ENCODE results near the gene SMIM43. TPM values are rescaled to one million over a fixed set of nuclear protein-coding genes. Genes with fewer than 3 reads are reported as not detected.

The SMIM43 gene
- total and polyA plus RNA-seq, 2 donors (not counting 1 experiment from before 2014, with no cell fraction given), result not detected

GRCh38 chr4:121734571-121734970 is 30.4 kb downstream of the SMIM43 start:
- Histone ChIP-seq H3K4me3 (ENCODE audit: control extremely low read depth in 1 of 5, extremely low read depth in 1 of 5, insufficient read depth in 1 of 5, low read depth in 2 of 5, low read length in 4 of 5) (no peak overlapping the region), H4K20me1 (ENCODE audit: control insufficient read depth, insufficient read depth, low read length, poor library complexity, severe bottlenecking) (no peaks in the 10 kb centered on the region), H2AFZ (ENCODE audit: insufficient read depth, low read depth, low read length, poor library complexity, severe bottlenecking) (no peak overlapping the region), H3K4me2 (replicated peaks; ENCODE audit: low read depth, low read length, poor library complexity, severe bottlenecking) (no peak overlapping the region), H3K27ac (ENCODE audit: low read length in 2 of 2) (no peak overlapping the region), H3K27me3 (replicated peaks in 1 of 4; ENCODE audit: control extremely low read depth in 1 of 4, control insufficient read depth in 3 of 4, insufficient read depth in 4 of 4, low read length in 3 of 4) (peaks cover 0 to 7% (median 0%) of the 10 kb centered on the region in 4 experiments), H3K36me3 (replicated peaks in 1 of 2; ENCODE audit: control extremely low read depth in 1 of 2, control insufficient read depth in 1 of 2, extremely low read depth in 1 of 2, insufficient read depth in 2 of 2, low read length in 1 of 2) (no peaks in the 10 kb centered on the region), H3K9ac (ENCODE audit: low read length) (no peak overlapping the region), H3K4me1 (ENCODE audit: control insufficient read depth in 2 of 2, insufficient read depth in 2 of 2, low read length in 2 of 2) (no peaks in the 10 kb centered on the region), H3K9me3 (ENCODE audit: control extremely low read depth in 1 of 3, control insufficient read depth in 2 of 3, insufficient read depth in 1 of 3, low read length in 2 of 3) (no peaks in the 10 kb centered on the region), H3K79me2 (ENCODE audit: control insufficient read depth, insufficient read depth, low read length) (no peaks in the 10 kb centered on the region)
- ATAC-seq (ENCODE audit: low read depth) (no peak), DNase-seq (no peak)
- Mint-ChIP-seq H3K27ac (no peak overlapping the region), H3K27me3 (peaks cover 35% of the 10 kb centered on the region), H3K4me1 (no peaks in the 10 kb centered on the region), H3K4me3 (no peak overlapping the region), H3K9me3 (ENCODE audit: insufficient read depth) (no peaks in the 10 kb centered on the region)
- no CpG with 5 or more reads among the region's 1 CpG for WGBS (ENCODE audit: insufficient coverage)
- TF ChIP-seq EZH2 (IDR thresholded peaks at IDR 0.05; ENCODE audit: borderline replicate concordance, insufficient read depth, low read depth, low read length, poor library complexity, severe bottlenecking) (no peak), CTCF (IDR thresholded peaks at IDR 0.05) (no peak)
- intact Hi-C loops (cut with micrococcal nuclease), result no loop called here
- ChIA-PET CTCF (interaction anchor here (1.1 kb wide), 1 partner anchor 9 kb away, joined by 3 read pairs; no protein-coding TSS in a partner anchor), POLR2A (no interaction called here)

GRCh38 chr4:121733942-121734341 is 31.0 kb downstream of the SMIM43 start:
- no peaks in the 10 kb centered on the region for H3K9me3 Mint-ChIP-seq (ENCODE audit: insufficient read depth)
- ChIA-PET CTCF (no interaction called here), POLR2A (no interaction called here)

More at GRCh38 chr4:121733942-121734341, 31.0 kb downstream of the SMIM43 start:
- Mint-ChIP-seq H3K4me3 (no peak overlapping the region), H3K27ac (no peak overlapping the region), H3K4me1 (no peaks in the 10 kb centered on the region), H3K27me3 (peaks cover 36% of the 10 kb centered on the region)
- no peak overlapping the region for H3K4me3 ChIP-seq (ENCODE audit: control extremely low read depth in 1 of 5, extremely low read depth in 1 of 5, insufficient read depth in 1 of 5, low read depth in 2 of 5, low read length in 4 of 5)
- intact Hi-C loops (cut with micrococcal nuclease), result no loop called here
- no peak overlapping the region for H3K9ac ChIP-seq (ENCODE audit: low read length)
- no peaks in the 10 kb centered on the region for H3K9me3 ChIP-seq (ENCODE audit: control extremely low read depth in 1 of 3, control insufficient read depth in 2 of 3, insufficient read depth in 1 of 3, low read length in 2 of 3)
- 100% methylated on average over 1 of the region's 1 CpG for WGBS (ENCODE audit: insufficient coverage)
- ATAC-seq (ENCODE audit: low read depth) (no peak), DNase-seq (no peak)
- TF ChIP-seq CTCF (IDR thresholded peaks at IDR 0.05), result no peak
- no peak for TF ChIP-seq EZH2 (IDR thresholded peaks at IDR 0.05; ENCODE audit: borderline replicate concordance, insufficient read depth, low read depth, low read length, poor library complexity, severe bottlenecking)
- no peaks in the 10 kb centered on the region for H3K4me1 ChIP-seq (ENCODE audit: control insufficient read depth in 2 of 2, insufficient read depth in 2 of 2, low read length in 2 of 2)
- H3K27me3 ChIP-seq (replicated peaks in 1 of 4; ENCODE audit: control extremely low read depth in 1 of 4, control insufficient read depth in 3 of 4, insufficient read depth in 4 of 4, low read length in 3 of 4), result peaks cover 0 to 7% (median 0%) of the 10 kb centered on the region in 4 experiments
- no peaks in the 10 kb centered on the region for H3K79me2 ChIP-seq (ENCODE audit: control insufficient read depth, insufficient read depth, low read length)
- H3K4me2 ChIP-seq (replicated peaks; ENCODE audit: low read depth, low read length, poor library complexity, severe bottlenecking), result no peak overlapping the region
- H2AFZ ChIP-seq (ENCODE audit: insufficient read depth, low read depth, low read length, poor library complexity, severe bottlenecking), result no peak overlapping the region
- H3K27ac ChIP-seq (ENCODE audit: low read length in 2 of 2), result no peak overlapping the region
- no peaks in the 10 kb centered on the region for H4K20me1 ChIP-seq (ENCODE audit: control insufficient read depth, insufficient read depth, low read length, poor library complexity, severe bottlenecking)
- H3K36me3 ChIP-seq (replicated peaks in 1 of 2; ENCODE audit: control extremely low read depth in 1 of 2, control insufficient read depth in 1 of 2, extremely low read depth in 1 of 2, insufficient read depth in 2 of 2, low read length in 1 of 2), result no peaks in the 10 kb centered on the region

Measured in B cell (primary cell).